Colon (tissue), 2 donors: ENCODE results near the gene TCF19.

ENCODE experiments used
- FAIRE-seq: peaks from 2 replicates; lab custom pipeline; 2012; peaks lifted over from hg19 to GRCh38; lab: Jason Lieb, UNC
- donor health status: control.
- donor health status: control.

Gene TCF19

GRCh38 chr6:31210123-31210522, 51.7 kb downstream of the TCF19 start:
- FAIRE-seq: no peak

GRCh38 chr6:31210741-31211532, 52.5 kb downstream of the TCF19 start:
- no peak for FAIRE-seq
